ENCODE measurements around the gene HOXA5.

Gene HOXA5

DNA sequence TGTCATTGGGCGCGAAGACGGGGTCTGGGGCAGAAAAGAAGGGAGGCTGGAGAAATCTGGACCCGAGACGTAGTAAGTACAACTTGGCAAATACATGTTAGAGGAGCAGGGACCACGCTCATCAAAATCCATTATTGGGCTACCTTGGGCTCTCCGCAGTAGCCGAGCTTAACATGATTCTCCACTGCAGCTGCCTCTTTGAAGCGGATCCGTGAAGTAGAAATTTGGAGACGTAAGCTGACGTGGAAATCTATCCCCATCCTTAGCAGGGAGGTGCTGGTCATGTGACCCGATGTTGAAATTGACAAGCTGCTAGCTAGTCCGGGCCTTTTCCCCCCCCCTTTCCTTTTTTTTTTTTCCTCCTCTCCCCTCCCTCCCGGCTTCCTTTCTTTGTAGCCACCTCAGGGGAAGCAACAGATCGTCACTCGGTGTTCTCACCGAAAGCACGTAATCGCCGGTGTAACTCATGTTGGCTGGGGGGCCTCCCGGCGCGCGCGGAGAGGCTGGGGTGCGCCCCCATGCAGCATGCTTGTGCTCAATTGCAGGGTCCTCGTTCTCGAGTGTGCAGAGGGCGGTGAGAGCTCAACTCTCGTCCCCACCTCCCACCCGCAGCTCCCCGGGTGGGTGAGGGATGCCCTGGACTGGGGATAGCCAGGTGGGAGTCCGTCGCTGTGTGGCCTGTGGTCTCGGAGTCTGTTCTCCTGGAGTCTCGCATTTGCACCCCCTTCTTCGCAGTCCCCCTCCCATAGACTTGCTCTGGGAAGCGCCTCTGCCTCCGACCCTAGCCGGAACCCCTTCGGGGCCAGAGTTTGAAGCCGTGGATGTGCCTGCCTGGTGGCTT, 41.8 kb upstream of the HOXA5 start, which contains the start of gene HOXA11:
Gene HOXA11, minus strand, starts transcription at position 220 of the 841 bp plus-strand sequence. Its CDS starts 88 bp downstream, at position 132.
- peak within 1 kb of the TSS; percentile 34; the same call in 1 of the 2 replicates for H3K4me2 ChIP-seq
- peaks cover 12% of the 10 kb centered on the region; the same call in 1 of the 2 replicates for H3K27me3 ChIP-seq (ENCODE audit: insufficient read depth, low read depth)
- H3K4me1 ChIP-seq (ENCODE audit: low read depth, poor library complexity, severe bottlenecking) = peaks cover 8% of the 10 kb centered on the region
- no peaks in the 10 kb centered on the region for H4K20me1 ChIP-seq (ENCODE audit: insufficient read depth)
- H3K36me3 ChIP-seq (ENCODE audit: insufficient read depth) = no peaks in the 10 kb centered on the region
- H2AFZ ChIP-seq (ENCODE audit: low read depth) = peak within 1 kb of the TSS; percentile 42
- H3K4me3 ChIP-seq (IDR thresholded peaks at IDR 0.05; ENCODE audit: insufficient read depth, low read depth, low read length) = no peak within 1 kb of the TSS
- H3K9ac ChIP-seq = peak within 1 kb of the TSS; percentile 23; the same call in 1 of the 2 replicates
- no peaks in the 10 kb centered on the region for H3K79me2 ChIP-seq (ENCODE audit: insufficient read depth, low read depth)
- H3K27ac ChIP-seq = no peak within 1 kb of the TSS
- TF ChIP-seq, protein P1, sequence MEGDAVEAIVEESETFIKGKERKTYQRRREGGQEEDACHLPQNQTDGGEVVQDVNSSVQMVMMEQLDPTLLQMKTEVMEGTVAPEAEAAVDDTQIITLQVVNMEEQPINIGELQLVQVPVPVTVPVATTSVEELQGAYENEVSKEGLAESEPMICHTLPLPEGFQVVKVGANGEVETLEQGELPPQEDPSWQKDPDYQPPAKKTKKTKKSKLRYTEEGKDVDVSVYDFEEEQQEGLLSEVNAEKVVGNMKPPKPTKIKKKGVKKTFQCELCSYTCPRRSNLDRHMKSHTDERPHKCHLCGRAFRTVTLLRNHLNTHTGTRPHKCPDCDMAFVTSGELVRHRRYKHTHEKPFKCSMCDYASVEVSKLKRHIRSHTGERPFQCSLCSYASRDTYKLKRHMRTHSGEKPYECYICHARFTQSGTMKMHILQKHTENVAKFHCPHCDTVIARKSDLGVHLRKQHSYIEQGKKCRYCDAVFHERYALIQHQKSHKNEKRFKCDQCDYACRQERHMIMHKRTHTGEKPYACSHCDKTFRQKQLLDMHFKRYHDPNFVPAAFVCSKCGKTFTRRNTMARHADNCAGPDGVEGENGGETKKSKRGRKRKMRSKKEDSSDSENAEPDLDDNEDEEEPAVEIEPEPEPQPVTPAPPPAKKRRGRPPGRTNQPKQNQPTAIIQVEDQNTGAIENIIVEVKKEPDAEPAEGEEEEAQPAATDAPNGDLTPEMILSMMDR (conservative IDR thresholded peaks at IDR 0.05; ENCODE audit: low read depth, low read length) = no peak

DNA sequence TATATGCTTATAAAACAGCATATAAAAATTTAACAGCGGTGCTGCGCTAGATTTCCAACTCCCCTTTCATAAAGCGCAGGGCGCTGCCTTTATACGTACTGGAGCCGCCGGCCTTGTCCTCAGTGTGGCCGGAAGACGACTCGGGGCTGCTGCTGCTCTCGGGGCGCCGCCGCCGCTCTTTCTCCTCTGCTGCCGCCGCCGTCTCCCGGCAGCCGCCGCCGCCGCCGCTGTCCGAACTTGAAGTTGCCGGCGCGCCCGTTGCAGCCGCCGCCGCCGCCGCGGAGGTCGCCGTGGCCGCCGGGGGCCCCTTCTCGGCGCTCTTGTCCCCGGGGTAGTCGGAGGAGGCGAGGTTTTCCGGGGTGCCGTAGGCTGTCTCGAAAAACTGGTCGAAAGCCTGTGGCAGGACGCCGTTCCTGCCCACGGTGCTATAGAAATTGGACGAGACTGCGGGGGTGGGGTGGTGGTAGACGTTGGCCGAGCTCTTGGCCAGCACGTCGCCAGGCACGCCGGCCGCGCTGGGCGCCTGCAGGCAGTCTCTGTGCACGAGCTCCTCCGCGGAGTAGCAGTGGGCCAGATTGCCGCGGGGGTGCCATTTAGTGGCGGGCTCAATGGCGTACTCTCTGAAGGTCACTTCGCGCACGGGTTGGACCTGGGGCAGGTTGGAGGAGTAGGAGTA, 41.0 kb upstream of the HOXA5 start:
- Histone ChIP-seq H4K20me1 (ENCODE audit: insufficient read depth) (no peaks in the 10 kb centered on the region), H3K79me2 (ENCODE audit: insufficient read depth, low read depth) (no peaks in the 10 kb centered on the region), H3K27ac (no peak overlapping the region), H3K36me3 (ENCODE audit: insufficient read depth) (no peaks in the 10 kb centered on the region), H3K27me3 (ENCODE audit: insufficient read depth, low read depth) (peaks cover 12% of the 10 kb centered on the region; the same call in 1 of the 2 replicates), H3K4me1 (ENCODE audit: low read depth, poor library complexity, severe bottlenecking) (peaks cover 8% of the 10 kb centered on the region), H3K9ac (peak overlapping the region; percentile 23; the same call in 1 of the 2 replicates), H3K4me3 (IDR thresholded peaks at IDR 0.05; ENCODE audit: insufficient read depth, low read depth, low read length) (no peak overlapping the region), H2AFZ (ENCODE audit: low read depth) (peak overlapping the region; percentile 42), H3K4me2 (peak overlapping the region; percentile 34; the same call in 1 of the 2 replicates)
- TF ChIP-seq, protein P1 (conservative IDR thresholded peaks at IDR 0.05; ENCODE audit: low read depth, low read length) = no peak

GRCh38 chr7:27183682-27184336, 40.3 kb upstream of the HOXA5 start:
- Histone ChIP-seq H3K36me3 (ENCODE audit: insufficient read depth) (no peaks in the 10 kb centered on the region), H4K20me1 (ENCODE audit: insufficient read depth) (no peaks in the 10 kb centered on the region), H3K4me1 (ENCODE audit: low read depth, poor library complexity, severe bottlenecking) (peaks cover 8% of the 10 kb centered on the region), H3K27me3 (ENCODE audit: insufficient read depth, low read depth) (peaks cover 12% of the 10 kb centered on the region; the same call in 1 of the 2 replicates), H2AFZ (ENCODE audit: low read depth) (peak overlapping the region; percentile 42), H3K27ac (no peak overlapping the region), H3K9ac (peak overlapping the region; percentile 23; the same call in 1 of the 2 replicates), H3K79me2 (ENCODE audit: insufficient read depth, low read depth) (no peaks in the 10 kb centered on the region), H3K4me3 (IDR thresholded peaks at IDR 0.05; ENCODE audit: insufficient read depth, low read depth, low read length) (no peak overlapping the region), H3K4me2 (peak overlapping the region; percentile 34)
- TF ChIP-seq, protein P1 (conservative IDR thresholded peaks at IDR 0.05; ENCODE audit: low read depth, low read length) = no peak

Measured in KMS-11 (cell line).